GM23338 (cell line): ENCODE data around the gene SMARCE1. TPM values are rescaled to one million over a fixed set of nuclear protein-coding genes. Genes with fewer than 3 reads are reported as not detected.

Source experiments
- ATAC-seq: fragments of 200-7000 bp; cut with Tn5 transposase; 3 replicates; pipeline ENCODE4 v1.9.1; 2020
- DNase-seq: peaks from one replicate; pipeline ENCODE4 v3.0.0-alpha.2; 2015; ENCODE audit warnings: low spot score
- H2AFZ ChIP-seq: fragments of 200-600 bp; sonication (generic); 2 replicates; pipeline ENCODE4 v1.8.0; 2016; ENCODE audit warnings: antibody characterized with exemption, mild to moderate bottlenecking, moderate library complexity
- H3F3A ChIP-seq: fragments of 200-600 bp; sonication (generic); replicated peaks from 2 replicates; pipeline ENCODE4 v1.8.0; 2017; ENCODE audit warnings: antibody characterized with exemption, mixed run types, low read depth
- H3K27ac ChIP-seq: fragments of 200-600 bp; sonication (generic); 2 replicates; pipeline ENCODE4 v1.6.1; 2016; ENCODE audit warnings: low read depth
- H3K27me3 ChIP-seq: fragments of 200-600 bp; sonication (generic); 2 replicates; pipeline ENCODE4 v1.8.0; 2016; ENCODE audit warnings: mild to moderate bottlenecking, mixed run types, moderate library complexity; ENCODE audit not compliant: insufficient read depth
- H3K36me3 ChIP-seq: fragments of 200-600 bp; sonication (generic); 2 replicates; pipeline ENCODE4 v1.8.0; 2016; ENCODE audit warnings: mild to moderate bottlenecking; ENCODE audit not compliant: insufficient read depth
- H3K4me1 ChIP-seq: fragments of 200-600 bp; sonication (generic); 2 replicates; pipeline ENCODE4 v1.8.0; 2016; ENCODE audit warnings: mild to moderate bottlenecking, moderate library complexity; ENCODE audit not compliant: insufficient read depth
- H3K4me2 ChIP-seq: fragments of 200-600 bp; sonication (generic); 2 replicates; pipeline ENCODE4 v1.7.1; 2017; ENCODE audit warnings: mixed run types
- H3K4me3 ChIP-seq: fragments of 200-600 bp; sonication (generic); 2 replicates; pipeline ENCODE4 v1.6.1; 2016; ENCODE audit warnings: mixed run types
- H3K79me2 ChIP-seq: fragments of 200-600 bp; sonication (generic); replicated peaks from 2 replicates; pipeline ENCODE4 v1.8.0; 2017; ENCODE audit warnings: mild to moderate bottlenecking; ENCODE audit not compliant: insufficient read depth
- H3K9me2 ChIP-seq: fragments of 200-600 bp; sonication (generic); 2 replicates; pipeline ENCODE4 v1.8.0; 2017; ENCODE audit not compliant: insufficient read depth
- H4K20me1 ChIP-seq: fragments of 200-600 bp; sonication (generic); replicated peaks from 2 replicates; pipeline ENCODE4 v1.8.0; 2017; ENCODE audit warnings: mild to moderate bottlenecking; ENCODE audit not compliant: insufficient read depth
- H3K27ac Mint-ChIP-seq: 2 replicates; pipeline ENCODE4 v1.8.0; 2020; ENCODE audit warnings: inconsistent platforms, mild to moderate bottlenecking, moderate library complexity, mixed read lengths
- H3K27me3 Mint-ChIP-seq: 3 replicates; pipeline ENCODE4 v1.8.0; 2022; ENCODE audit warnings: low read depth, mild to moderate bottlenecking, moderate library complexity, mixed read lengths, inconsistent platforms; ENCODE audit not compliant: insufficient read depth, poor library complexity
- H3K36me3 Mint-ChIP-seq: 3 replicates; pipeline ENCODE4 v1.8.0; 2021; ENCODE audit warnings: low read depth, mild to moderate bottlenecking, inconsistent platforms, moderate library complexity, mixed read lengths
- H3K4me1 Mint-ChIP-seq: 3 replicates; pipeline ENCODE4 v1.8.0; 2020; ENCODE audit warnings: mild to moderate bottlenecking, inconsistent platforms, mixed read lengths
- H3K4me3 Mint-ChIP-seq: 3 replicates; pipeline ENCODE4 v1.8.0; 2021; ENCODE audit warnings: moderate library complexity, mild to moderate bottlenecking, inconsistent platforms, mixed read lengths
- H3K9me3 Mint-ChIP-seq: 3 replicates; pipeline ENCODE4 v1.8.0; 2020; ENCODE audit warnings: moderate library complexity, mild to moderate bottlenecking, inconsistent platforms, mixed read lengths
- CREB1 ChIP-seq: fragments of 250-450 bp; sonication (Bioruptor Pico); IDR thresholded peaks from 2 replicates; pipeline ENCODE4 v1.5.0; 2020; ENCODE audit warnings: low read depth, mild to moderate bottlenecking, moderate library complexity
- CTCF ChIP-seq, 2 experiments: fragments of 200-600 bp in 1 of 2; sonication (generic) in 1 of 2; conservative IDR thresholded peaks; 2 replicates each; pipeline versions ENCODE4 v1.5.1 to v1.6.1; 2016 to 2017; ENCODE audit warnings: antibody characterized with exemption in 2 of 2, low read depth in 2 of 2, mild to moderate bottlenecking in 2 of 2, moderate library complexity in 1 of 2
- ETS1 ChIP-seq: IDR thresholded peaks from 2 replicates; pipeline ENCODE4 v1.6.1; 2016; ENCODE audit warnings: antibody characterized with exemption
- EZH2 ChIP-seq: fragments of 200-600 bp; sonication (generic); IDR thresholded peaks from one replicate; pipeline ENCODE4 v1.8.0; 2017; ENCODE audit warnings: antibody characterized with exemption, mild to moderate bottlenecking, low read depth; ENCODE audit not compliant: unreplicated experiment
- EZH2phosphoT487 ChIP-seq: fragments of 200-600 bp; sonication (generic); IDR thresholded peaks from one replicate; pipeline ENCODE4 v1.8.1; 2018; ENCODE audit warnings: antibody characterized with exemption; ENCODE audit not compliant: unreplicated experiment
- JUNB ChIP-seq: IDR thresholded peaks from one replicate; pipeline ENCODE4 v1.6.1; 2016; ENCODE audit warnings: antibody characterized with exemption; ENCODE audit not compliant: unreplicated experiment
- NANOG ChIP-seq: IDR thresholded peaks from 2 replicates; pipeline ENCODE4 v1.6.1; 2016; ENCODE audit warnings: antibody characterized with exemption, borderline replicate concordance
- POLR2AphosphoS5 ChIP-seq: IDR thresholded peaks from 2 replicates; pipeline ENCODE4 v1.6.1; 2016; ENCODE audit warnings: antibody characterized with exemption, low read depth
- REST ChIP-seq: IDR thresholded peaks from one replicate; pipeline ENCODE4 v1.6.1; 2018; ENCODE audit warnings: antibody characterized with exemption; ENCODE audit not compliant: unreplicated experiment
- STAT1 ChIP-seq: IDR thresholded peaks from one replicate; pipeline ENCODE4 v1.6.1; 2016; ENCODE audit warnings: antibody characterized with exemption; ENCODE audit not compliant: unreplicated experiment
- ZNF114 ChIP-seq: fragments of 250-450 bp; sonication (Bioruptor Pico); IDR thresholded peaks from 2 replicates; pipeline ENCODE4 v1.5.0; 2020; ENCODE audit warnings: mild to moderate bottlenecking, moderate library complexity
- ZNF331 ChIP-seq: fragments of 250-450 bp; sonication (Bioruptor Pico); IDR thresholded peaks from 2 replicates; pipeline ENCODE4 v1.5.0; 2020; ENCODE audit warnings: low read depth, mild to moderate bottlenecking, moderate library complexity
- ZNF462 ChIP-seq: fragments of 250-450 bp; sonication (Bioruptor Pico); IDR thresholded peaks from 2 replicates; pipeline ENCODE4 v1.5.0; 2020; ENCODE audit warnings: mild to moderate bottlenecking, moderate library complexity
- polyA plus RNA-seq: library from polyadenylated mRNA; unstranded; fragments of >200 nt; fragmentation: Nextera tagmentation; extraction: Ambion mirVana; gene quantifications from 2 replicates; pipeline ENCODE4 v1.2.1, GENCODE V29; 2016
- total RNA-seq: library from RNA; depleted of rRNA; stranded (reverse); fragments of >200 nt; shearing (Covaris generic); gene quantifications from 2 replicates; pipeline ENCODE4 v1.2.3, GENCODE V29; 2014

Gene SMARCE1
- total and polyA plus RNA-seq, 2 experiments from 2014 or later: 101 to 258 TPM

- Histone ChIP-seq H3K4me2 (peak within 1 kb of the TSS; percentile 67), H3F3A (no peaks in the 10 kb centered on the region), H3K27ac (no peak within 1 kb of the TSS), H4K20me1 (no peaks in the 10 kb centered on the region), H3K79me2 (no peaks in the 10 kb centered on the region), H3K36me3 (no peaks in the 10 kb centered on the region), H3K4me1 (no peaks in the 10 kb centered on the region), H3K27me3 (no peaks in the 10 kb centered on the region), H3K9me2 (no peaks in the 10 kb centered on the region), H2AFZ (peak within 1 kb of the TSS; percentile 86), H3K4me3 (peak within 1 kb of the TSS; percentile 48)
- H3K27me3 Mint-ChIP-seq: peaks cover 2% of the 10 kb centered on the region
- ATAC-seq: peak; percentile 85
- peak within 1 kb of the TSS; percentile 75 for H3K4me3 Mint-ChIP-seq
- no peaks in the 10 kb centered on the region for H3K36me3 Mint-ChIP-seq
- DNase-seq: peak; percentile 47
- no peaks in the 10 kb centered on the region for H3K9me3 Mint-ChIP-seq
- TF ChIP-seq JUNB (no peak), ZNF114 (CRISPR knock-in tag) (no peak), STAT1 (no peak), ETS1 (no peak), EZH2phosphoT487 (no peak), EZH2 (no peak), POLR2AphosphoS5 (no peak), NANOG (no peak), CTCF (conservative IDR thresholded peaks at IDR 0.05; ENCODE audit: low read depth in 2 of 2) (no peak), ZNF462 (CRISPR knock-in tag) (no peak), ZNF331 (CRISPR knock-in tag) (no peak), REST (no peak), CREB1 (CRISPR knock-in tag) (no peak)
- no peak within 1 kb of the TSS for H3K27ac Mint-ChIP-seq
- H3K4me1 Mint-ChIP-seq: peaks cover 14% of the 10 kb centered on the region
These were observed 17.1 kb upstream of the SMARCE1 start, which contains the start of gene KRT222 for GRCh38 chr17:40664582-40665333. Gene KRT222, minus strand, starts transcription at chr17:40665177. Its CDS starts 78 bp downstream, at chr17:40665099.
